Measurements from ENCODE around the gene CATSPERB. TPM values are rescaled to one million over a fixed set of nuclear protein-coding genes. Genes with fewer than 3 reads are reported as not detected.

CATSPERB gene
- total and polyA plus RNA-seq, 2 experiments from 2014 or later, result 0.27 to 0.38 TPM

- no peaks in the 10 kb centered on the region for H3F3A ChIP-seq (replicated peaks; ENCODE audit: low read depth)
- H2AFZ ChIP-seq, result no peak overlapping the region
- no peaks in the 10 kb centered on the region for H3K9me2 ChIP-seq (ENCODE audit: insufficient read depth)
- no peak overlapping the region for H3K4me3 ChIP-seq
- no peaks in the 10 kb centered on the region for H3K36me3 ChIP-seq (ENCODE audit: insufficient read depth)
- DNase-seq (ENCODE audit: low spot score) (no peak), ATAC-seq (no peak)
- TF ChIP-seq STAT1 (IDR thresholded peaks at IDR 0.05; ENCODE audit: unreplicated experiment), result no peak
- TF ChIP-seq REST (IDR thresholded peaks at IDR 0.05; ENCODE audit: unreplicated experiment), result no peak
- TF ChIP-seq ETS1 (IDR thresholded peaks at IDR 0.05), result no peak
- H3K4me3 Mint-ChIP-seq, result no peak overlapping the region
- H3K4me1 ChIP-seq (ENCODE audit: insufficient read depth), result no peaks in the 10 kb centered on the region
- no peaks in the 10 kb centered on the region for H3K27me3 Mint-ChIP-seq (ENCODE audit: insufficient read depth, low read depth, poor library complexity)
- H3K27ac Mint-ChIP-seq, result no peak overlapping the region
- H3K4me2 ChIP-seq, result no peak overlapping the region
- no peaks in the 10 kb centered on the region for H4K20me1 ChIP-seq (replicated peaks; ENCODE audit: insufficient read depth)
- no peaks in the 10 kb centered on the region for H3K27me3 ChIP-seq (ENCODE audit: insufficient read depth)
- H3K4me1 Mint-ChIP-seq, result no peaks in the 10 kb centered on the region
- H3K9me3 Mint-ChIP-seq, result no peaks in the 10 kb centered on the region
- no peaks in the 10 kb centered on the region for H3K79me2 ChIP-seq (replicated peaks; ENCODE audit: insufficient read depth)
- H3K27ac ChIP-seq (ENCODE audit: low read depth), result no peak overlapping the region
- no peaks in the 10 kb centered on the region for H3K36me3 Mint-ChIP-seq (ENCODE audit: low read depth)
Observed at GRCh38 chr14:91737619-91738018, 5.7 kb upstream of the CATSPERB start.

- Mint-ChIP-seq H3K4me1 (no peaks in the 10 kb centered on the region), H3K27ac (no peak overlapping the region), H3K9me3 (no peaks in the 10 kb centered on the region; the same call in 2 of the 3 replicates), H3K36me3 (ENCODE audit: low read depth) (no peaks in the 10 kb centered on the region), H3K4me3 (no peak overlapping the region), H3K27me3 (ENCODE audit: insufficient read depth, low read depth, poor library complexity) (no peaks in the 10 kb centered on the region)
- Histone ChIP-seq H3K36me3 (ENCODE audit: insufficient read depth) (no peaks in the 10 kb centered on the region), H3F3A (replicated peaks; ENCODE audit: low read depth) (no peaks in the 10 kb centered on the region), H3K27ac (ENCODE audit: low read depth) (no peak overlapping the region), H3K9me2 (ENCODE audit: insufficient read depth) (no peaks in the 10 kb centered on the region), H3K27me3 (ENCODE audit: insufficient read depth) (no peaks in the 10 kb centered on the region), H3K79me2 (replicated peaks; ENCODE audit: insufficient read depth) (no peaks in the 10 kb centered on the region), H2AFZ (no peak overlapping the region), H3K4me2 (no peak overlapping the region), H3K4me3 (no peak overlapping the region), H3K4me1 (ENCODE audit: insufficient read depth) (no peaks in the 10 kb centered on the region), H4K20me1 (replicated peaks; ENCODE audit: insufficient read depth) (no peaks in the 10 kb centered on the region)
- ATAC-seq (no peak), DNase-seq (ENCODE audit: low spot score) (no peak)
- TF ChIP-seq CTCF (conservative IDR thresholded peaks at IDR 0.05; ENCODE audit: low read depth in 2 of 2), result no peak
- no peak for TF ChIP-seq POLR2AphosphoS5 (IDR thresholded peaks at IDR 0.05; ENCODE audit: low read depth)
- TF ChIP-seq ETS1 (IDR thresholded peaks at IDR 0.05), result no peak
- no peak for TF ChIP-seq ZNF114 (CRISPR knock-in tag; IDR thresholded peaks at IDR 0.05)
- no peak for TF ChIP-seq EZH2 (IDR thresholded peaks at IDR 0.05; ENCODE audit: low read depth, unreplicated experiment)
- no peak for TF ChIP-seq STAT1 (IDR thresholded peaks at IDR 0.05; ENCODE audit: unreplicated experiment)
- no peak for TF ChIP-seq EZH2phosphoT487 (IDR thresholded peaks at IDR 0.05; ENCODE audit: unreplicated experiment)
- TF ChIP-seq JUNB (IDR thresholded peaks at IDR 0.05; ENCODE audit: unreplicated experiment), result no peak
- TF ChIP-seq REST (IDR thresholded peaks at IDR 0.05; ENCODE audit: unreplicated experiment), result no peak
Observed at GRCh38 chr14:91732859-91733477, 1.1 kb upstream of the CATSPERB start.

All from GM23338 (cell line).